HG02623 (cell line): ENCODE measurements around the gene MED13L.
"Not testable (repeated sequence)": the region's sequence is repeated elsewhere in the genome, so short reads cannot be mapped to it uniquely, and the experiment has no call there.

Source experiments
- ATAC-seq: cut with Tn5 transposase; IDR thresholded peaks from one replicate; pipeline ENCODE4 v1.9.1; 2021; ENCODE audit warnings: moderate library complexity; ENCODE audit not compliant: unreplicated experiment

The MED13L gene

DNA sequence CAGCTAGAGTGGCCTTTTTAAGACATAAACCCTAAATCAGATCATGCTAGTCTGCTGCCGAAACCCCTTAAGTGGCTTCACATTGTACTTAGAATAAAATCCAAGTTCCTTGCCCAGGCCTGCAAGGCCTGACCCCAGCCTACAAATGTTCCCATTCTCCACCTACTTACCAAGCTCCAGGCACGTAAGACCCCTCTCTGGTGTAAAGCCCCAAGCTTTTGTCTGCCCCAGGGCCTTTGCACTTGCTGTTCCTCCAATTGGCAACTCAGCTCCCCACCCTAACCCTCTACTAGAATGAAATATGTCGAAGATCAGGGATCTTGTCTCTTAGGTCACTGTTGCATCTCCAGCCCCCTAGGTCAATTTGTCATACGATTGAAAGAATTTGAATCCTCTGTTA, 27.1 kb upstream of the MED13L start:
- ATAC-seq, result no peak

DNA sequence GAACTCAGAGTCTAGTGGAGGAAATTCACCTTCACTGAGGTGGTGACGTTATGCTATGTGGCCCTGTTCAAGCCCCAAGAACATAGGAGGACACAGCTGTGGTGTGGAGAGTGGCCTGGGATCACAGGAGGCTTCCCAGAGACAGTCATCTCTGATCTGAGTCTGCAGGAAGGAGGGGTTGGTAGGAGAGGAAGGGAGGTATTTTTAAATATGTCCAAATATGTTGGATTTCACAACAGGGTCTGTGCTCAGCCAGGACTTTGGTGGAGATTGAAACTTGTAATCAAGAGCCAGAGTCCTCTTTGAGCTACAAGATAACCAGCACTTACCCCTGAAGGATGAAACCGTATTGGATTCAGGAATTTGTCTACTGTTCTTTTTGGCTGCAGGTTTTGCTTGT, 26.4 kb upstream of the MED13L start:
- no peak for ATAC-seq

DNA sequence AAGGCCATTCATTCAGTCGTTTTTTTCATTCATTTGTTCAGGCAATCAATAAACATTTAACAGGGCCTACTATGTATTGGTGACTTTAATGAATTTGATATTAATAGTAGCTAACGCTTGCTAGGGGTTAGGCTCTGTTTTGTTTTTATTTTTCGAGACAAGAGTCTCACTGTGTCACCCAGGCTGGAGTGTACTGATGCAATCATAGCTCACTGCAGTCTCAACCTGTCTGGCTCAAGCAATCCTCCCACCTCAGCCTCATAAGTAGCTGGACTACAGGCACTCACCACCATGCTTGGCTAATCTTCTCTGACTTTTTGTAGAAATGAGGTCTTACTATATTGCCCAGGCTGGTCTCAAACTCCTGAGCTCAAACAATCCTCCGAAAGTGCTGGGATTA, 25.6 kb upstream of the MED13L start:
- ATAC-seq, result no peak

DNA sequence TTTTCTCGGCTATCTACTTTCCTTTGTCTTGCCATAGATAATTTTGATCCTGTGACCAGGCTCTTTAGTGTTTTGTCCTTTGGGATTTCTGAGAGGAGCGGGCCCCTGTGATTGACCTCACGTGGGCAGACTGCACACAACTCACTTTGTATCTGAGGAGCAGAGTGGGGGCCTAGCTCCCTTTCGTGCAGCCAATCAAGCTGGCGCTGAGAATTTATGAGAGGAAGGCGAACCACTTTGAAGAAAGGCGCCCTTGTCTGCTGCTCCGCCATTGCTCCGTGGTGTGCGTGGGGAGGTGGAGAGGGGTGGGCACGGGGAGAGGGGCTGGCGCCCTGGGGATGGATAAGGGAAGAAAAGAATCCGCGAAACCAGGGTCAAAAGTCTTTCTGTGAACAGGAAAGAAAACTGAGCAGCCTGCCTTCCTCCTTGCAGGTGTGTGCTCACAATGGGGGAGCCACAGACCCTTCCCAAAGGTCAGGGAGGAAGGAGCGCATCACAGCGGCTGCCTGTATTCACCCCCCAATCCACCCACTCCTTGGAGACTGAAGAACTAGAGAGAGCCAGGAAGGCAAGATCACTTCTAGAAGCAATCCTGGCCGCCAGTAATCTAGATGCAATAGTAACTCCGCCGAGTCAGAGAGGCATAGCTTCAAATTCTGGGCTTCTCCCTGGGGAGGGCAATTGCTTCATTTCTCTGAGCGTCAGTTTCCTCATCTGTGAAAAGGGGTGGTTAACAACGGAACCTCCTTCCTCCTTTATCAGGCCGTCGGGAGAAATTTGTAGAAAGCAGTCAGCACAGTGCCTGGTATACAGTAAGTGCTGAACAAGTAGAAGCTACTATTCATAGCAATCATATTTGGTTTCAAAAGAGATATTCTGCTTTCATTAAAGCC, 24.9 kb upstream of the MED13L start:
- no peak for ATAC-seq

DNA sequence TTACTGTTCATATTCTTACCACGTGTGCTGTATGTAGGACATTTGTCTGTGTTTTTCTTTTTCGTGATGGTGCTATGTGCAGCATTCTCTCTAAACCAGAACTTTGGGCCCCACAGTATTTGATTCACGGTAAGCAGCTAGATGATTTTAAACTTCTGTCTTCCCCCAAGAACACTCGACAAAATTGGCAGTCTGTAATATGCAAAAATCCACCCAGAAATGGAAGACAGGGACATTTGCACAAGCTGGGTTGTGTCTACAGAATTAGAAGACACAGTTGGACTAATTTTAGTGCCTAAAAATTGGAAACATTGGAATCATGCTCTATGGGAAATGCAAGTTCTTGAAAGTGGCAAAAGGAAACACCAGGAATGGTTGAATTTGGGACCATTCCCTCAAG, 24.1 kb upstream of the MED13L start:
- no peak for ATAC-seq

DNA sequence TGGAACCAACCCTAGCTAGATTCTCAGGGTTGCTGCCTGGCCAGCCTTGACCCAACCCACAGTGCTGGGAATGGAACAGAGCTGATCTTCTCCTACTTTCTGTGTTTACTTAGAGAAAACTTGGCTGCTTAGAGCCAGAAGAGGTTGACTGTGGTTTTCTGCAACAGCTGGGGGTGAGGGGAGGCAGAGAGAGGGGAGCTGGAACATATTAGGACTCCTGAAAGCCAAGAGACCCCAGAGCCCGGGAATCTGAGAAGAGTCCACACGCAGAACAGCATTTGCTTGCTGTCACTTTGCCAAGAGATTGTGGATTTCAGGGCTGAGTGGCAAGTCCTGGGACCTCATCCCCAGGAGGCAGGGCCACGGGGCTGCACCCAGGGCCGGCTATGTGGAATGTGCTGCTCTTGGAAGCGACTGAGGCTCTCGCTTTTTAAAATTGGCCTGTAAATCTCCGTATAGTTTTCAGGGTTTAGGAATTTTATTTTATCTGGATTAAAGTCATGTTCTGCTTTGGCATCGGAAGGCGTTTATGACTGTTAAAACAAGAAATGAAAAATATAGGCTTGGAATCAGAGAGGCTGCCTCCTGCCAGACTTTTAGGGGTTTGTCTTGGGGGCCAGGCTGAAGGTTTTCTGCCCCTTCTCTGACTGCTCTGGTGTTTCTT, 22.3 kb upstream of the MED13L start:
- no peak for ATAC-seq

DNA sequence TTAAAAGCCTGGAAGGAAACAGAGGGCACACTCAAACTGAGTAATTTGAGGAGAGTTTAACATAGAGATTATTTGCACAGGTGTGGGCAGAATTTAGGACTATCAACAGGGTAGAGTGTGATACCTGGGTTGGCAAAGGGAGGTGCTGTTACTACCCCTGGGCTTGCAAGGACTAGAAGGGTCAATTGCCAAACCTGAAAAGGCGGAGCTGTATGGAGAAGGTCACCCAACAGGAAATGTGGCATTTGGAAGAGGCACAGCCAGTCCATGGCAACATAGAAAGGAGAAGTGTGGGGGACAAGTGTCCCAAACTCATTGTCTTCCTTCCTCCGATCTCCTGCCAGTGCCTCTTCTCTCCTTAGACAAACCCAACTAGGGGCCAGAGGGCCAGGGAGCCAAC, 21.6 kb upstream of the MED13L start:
- ATAC-seq, result no peak

DNA sequence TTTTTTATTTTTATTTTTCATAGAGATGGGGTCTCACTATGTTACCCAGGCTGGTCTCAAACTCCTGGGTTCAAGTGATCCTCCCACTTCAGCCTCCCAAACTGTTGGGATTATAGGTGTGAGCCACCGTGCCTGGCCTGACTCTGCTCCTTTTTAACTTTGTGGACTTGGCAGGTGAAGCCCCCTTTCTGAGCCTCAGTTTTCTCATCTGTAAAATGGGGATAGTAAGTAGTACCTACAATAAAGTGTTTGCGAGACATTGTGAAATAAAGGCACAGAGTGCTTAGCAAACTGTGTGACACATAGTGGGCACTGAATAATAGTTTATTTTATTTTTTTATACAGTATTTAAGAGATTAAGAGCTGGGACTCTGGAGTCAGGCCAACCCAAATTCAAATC, 21.1 kb upstream of the MED13L start:
- ATAC-seq, result no peak

DNA sequence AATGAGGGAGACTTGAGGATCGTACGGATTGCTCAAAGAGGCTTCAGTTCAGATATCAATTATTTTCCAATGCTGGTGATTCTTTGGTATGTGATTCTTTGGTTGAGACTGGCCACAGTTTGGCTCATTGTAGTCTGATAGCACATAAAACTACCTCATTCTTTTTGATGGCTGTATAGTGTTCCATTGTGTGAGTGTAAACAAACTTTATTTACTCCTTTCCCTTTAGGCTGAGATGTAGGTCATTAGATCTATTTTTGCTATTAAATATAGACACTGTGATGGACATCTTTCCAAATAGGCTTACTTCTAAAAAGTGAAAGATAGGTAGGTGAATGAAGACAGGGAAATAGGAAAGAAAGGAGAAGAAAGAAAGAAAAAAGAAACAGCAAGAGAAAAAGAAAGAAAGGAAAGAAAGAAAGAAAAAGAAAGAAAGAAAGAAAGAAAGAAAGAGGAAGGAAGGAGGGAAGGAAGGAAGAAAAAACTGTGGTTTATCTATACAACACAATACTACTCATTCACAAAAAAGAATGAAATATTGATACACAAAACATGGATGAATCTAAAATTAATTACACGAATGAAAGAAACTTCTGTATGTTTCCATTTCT, 19.8 kb upstream of the MED13L start:
- ATAC-seq, result no peak

DNA sequence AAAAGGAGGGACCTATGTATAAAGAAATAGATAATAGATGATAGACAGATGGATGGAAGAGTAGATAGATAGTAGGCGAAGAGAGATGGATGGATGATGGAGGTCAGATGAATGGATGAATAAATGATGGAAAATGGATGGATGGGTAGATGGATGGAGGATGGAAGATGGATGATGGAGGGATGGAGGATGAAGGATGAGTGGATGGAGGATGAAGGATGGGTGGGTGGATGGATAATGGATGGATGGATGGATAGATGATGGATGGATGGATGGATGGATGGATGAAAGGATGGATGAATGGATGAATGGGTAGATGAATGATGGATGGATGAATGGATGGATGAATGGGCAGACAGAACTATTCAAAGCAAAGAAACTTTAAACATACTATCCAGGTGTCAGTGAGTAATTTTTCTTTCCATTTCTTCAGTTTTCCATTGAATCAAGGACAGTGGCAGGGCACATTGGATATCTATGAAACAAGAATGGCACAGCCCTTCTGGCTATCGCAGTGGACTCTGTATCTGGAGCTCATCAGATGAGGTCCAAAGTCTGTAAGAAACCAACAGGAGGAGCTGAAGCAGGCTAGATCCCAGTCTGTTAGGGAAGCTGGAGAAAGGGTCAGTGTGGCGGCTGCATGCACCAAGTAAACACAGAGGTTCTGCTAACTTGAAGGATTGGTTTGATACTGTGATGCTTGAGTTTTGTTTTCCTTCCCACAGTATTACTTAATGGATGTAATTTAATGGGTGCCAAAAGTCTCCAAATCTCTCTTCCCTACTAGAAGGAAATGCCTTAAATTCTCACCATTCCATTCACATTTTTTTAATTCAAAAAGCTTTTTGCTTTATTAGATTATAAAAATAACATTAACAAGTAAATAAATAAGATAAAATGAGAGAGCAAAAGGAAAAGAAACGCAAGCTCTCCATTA, 18.1 kb upstream of the MED13L start:
- no peak for ATAC-seq

DNA sequence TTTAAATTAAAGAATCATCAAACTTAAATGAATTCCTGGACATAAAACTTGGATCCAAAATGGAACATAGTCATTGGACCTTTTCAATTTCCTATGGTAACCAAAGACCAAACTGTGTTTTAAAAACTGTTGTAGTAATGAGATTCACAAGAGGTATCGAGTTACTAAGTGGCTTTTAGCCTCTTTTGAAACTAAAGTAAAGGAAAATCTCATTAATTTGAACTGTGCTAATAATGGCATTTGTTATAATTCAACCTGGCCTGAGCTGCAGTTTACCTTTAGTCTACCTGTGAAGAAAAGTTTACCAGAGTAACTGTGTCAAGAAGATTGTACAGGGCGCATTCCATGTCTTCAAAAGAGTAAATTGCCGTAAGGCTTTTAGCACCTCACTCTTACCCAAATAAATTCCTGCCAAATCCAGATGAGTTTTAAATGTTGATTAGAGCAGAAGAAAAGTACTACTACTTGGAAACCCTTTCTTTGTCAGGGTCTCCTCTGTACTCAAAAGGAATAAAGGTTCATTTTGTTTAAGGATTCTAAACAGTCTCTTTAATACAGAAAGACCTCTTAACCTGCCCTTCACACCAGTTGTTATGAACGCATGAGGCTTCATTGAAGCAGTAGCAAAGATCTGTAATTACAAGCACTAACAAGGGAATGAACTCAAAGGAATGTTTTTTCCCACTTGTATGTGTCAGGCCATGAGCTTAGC, 17.1 kb upstream of the MED13L start:
- ATAC-seq, result no peak

DNA sequence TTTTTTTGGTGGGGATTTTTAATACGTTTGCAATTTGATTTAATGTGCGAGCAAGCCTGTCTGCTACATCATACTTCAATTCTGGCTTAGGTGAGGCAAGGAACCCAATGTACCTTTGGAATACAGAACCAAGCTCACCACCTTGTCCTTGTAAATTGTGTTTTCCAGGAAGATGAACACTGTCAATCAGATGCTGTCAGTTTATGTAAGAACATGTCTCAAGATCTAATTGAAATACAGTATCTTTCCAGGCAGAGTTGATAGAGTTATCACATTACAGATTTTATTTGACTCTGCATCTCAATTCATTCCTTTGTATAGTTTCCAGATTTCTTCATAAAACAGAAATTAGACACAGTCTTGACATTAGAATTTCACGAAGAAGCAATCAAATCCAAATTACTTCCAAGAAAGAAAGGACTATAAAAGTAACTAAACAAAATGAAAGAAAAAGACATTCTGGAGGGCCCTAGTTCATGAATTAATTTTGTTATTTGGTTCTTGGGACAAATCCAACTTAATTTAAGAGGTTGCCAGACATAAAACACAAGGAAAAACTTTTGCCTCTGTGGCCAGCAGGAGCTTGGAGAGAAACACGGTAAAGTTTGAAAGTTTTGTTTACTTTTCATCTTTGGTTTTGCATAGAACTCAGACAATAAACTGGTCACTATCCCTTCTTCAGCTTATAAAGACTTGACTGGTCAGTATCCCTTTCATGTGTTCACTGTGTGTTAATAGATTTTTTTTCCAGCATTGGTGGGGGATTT, 16.4 kb upstream of the MED13L start:
- ATAC-seq, result no peak

DNA sequence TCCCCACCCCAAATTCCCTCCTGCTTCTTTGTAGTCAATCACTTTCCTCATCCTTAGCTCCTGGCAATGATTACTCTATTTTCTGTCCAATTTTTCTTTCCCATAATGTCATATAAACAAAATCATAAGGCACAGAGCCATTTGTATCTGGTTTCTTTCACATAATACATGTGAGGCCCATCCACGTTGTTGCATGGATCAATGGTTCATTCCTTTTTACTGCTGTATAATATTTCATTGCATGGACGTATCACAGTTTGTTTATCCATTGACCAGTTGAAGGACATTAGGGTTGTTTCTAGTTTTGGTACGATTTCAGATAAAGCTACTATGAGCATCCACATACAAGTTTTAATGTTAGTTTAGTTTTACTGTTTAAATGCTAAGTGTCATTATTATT, 13.7 kb upstream of the MED13L start:
- no peak for ATAC-seq

DNA sequence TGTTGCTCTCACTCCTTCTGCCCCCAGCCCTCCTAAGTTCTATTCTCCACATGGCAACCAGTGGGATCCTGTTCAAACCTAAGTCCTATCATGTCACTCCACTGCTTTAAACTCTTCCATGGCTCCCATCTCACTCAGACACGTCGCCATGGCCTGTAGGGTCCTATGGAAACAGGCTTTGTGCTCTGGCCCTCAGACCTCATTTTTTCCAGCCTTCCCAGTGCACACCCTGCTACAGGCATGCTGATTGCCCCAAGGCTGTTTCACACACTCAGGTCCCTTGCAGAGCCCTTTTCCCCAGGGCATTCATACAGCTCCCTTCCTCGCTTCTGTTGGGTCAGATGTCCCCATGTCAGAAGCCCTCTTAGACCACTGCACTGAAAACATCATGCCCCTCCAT, 11.2 kb upstream of the MED13L start:
- no peak for ATAC-seq

DNA sequence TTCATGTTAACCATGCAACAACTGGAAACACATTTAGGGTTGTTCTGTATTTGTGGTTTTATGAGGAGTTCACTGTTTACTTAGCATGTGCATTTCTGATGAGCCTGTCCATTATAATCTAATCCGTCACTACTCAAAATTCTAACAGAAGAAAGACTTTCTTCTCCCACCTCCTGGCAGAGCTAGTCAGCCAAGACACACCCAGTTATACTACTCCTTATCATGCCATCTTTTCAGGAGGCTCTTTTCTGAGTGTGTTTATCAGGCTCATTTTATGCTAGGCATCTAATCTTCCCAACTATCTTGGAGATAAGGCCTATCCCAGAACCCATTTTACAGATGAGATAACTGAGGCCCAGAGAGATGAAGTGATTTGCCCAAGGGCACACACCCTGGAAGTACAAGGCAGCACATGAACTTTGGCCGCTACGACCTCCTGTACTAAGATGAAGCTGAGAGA, 10.4 kb upstream of the MED13L start:
- no peak for ATAC-seq

DNA sequence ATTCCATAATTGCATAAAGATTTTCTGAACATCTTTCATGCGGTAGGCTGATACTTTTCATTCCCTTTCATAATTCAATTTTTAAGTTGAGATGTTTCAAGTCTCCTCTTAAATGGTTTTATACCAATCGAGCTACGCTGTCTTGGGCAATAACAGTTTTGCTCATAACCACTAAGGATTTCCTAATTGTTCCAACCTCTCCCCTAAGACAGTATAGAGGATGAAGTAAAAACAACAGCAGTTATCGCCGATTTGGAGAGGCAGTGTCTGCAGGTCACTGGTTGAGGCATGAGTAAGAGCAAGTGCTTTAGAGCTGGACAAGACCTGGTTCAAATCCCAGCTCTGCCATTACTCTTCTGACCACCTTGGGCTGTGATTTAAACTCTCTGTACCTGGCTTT, 6.9 kb upstream of the MED13L start:
- no peak for ATAC-seq

DNA sequence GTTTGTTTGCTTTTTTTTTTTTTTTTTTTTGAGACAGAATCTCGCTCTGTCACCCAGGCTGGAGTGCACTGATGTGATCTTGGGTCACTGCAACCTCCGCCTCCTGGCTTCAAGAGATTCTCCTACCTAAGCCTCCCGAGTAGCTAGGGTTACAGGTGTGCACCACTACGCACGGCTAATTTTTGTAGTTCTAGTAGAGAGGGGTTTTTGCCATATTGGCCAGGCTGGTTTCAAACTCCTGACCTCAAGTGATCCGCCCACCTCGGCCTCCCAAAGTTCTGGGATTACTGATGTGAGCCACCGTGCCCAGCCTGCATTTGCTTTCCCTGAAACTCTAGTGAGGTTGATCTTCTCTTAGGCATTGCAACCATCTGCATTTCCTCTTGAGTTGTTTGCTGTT, 6.4 kb upstream of the MED13L start:
- ATAC-seq, result not testable (repeated sequence)

DNA sequence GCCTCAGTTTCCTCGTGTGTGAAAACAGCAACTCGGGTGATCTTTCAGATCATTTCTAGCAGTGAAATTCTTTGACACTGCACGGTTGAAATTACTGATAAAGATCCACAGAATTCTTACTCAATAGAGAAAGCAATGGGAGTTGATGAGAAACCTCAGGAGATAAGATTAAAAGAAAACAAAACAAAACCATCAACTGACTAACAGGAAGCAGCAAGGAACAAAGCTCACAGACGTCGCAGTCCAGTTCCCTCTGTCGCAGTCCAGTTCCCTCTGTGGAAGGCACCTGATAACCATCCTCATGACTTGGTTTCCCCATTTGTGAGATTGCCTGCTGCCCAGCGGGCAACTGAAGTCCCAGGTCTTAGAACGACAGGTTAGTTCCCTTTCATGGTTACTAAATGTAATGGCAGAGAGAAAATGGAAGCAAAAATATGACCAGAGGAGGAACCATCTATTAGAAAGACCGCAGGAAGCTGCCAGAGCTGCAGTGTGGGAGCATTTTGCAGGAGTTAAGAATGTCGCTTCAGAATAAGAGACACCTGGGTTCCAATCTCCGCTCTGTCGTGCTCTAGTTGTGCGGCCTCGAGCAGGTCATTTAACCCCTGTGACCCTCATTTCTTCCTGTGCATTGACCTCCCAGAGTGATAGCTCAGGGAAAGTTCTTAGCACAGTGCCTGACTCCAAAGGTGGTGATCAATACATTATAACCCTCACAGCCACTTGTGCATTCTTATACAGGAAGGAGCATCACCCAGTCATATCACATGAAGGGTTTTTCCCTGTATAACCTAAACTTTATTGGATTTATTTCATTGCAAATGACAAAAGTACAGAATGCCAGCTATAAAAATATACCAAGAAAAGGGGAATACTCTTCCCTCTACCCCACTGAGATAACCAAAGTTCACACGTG, 5.1 kb upstream of the MED13L start:
- ATAC-seq, result no peak
